B cell (primary cell): Measurements from ENCODE around the gene ATRNL1.

Experiments used
- CTCF ChIP-seq: fragments of 200-600 bp; IDR thresholded peaks from one replicate; pipeline ENCODE4 v1.8.0; 2022; ENCODE audit warnings: antibody characterized with exemption, mild to moderate bottlenecking
- EZH2 ChIP-seq: IDR thresholded peaks from 2 replicates; pipeline ENCODE4 v1.6.1; 2012; ENCODE audit warnings: borderline replicate concordance, low read depth, mild to moderate bottlenecking, moderate library complexity, low read length; ENCODE audit not compliant: insufficient read depth, poor library complexity, severe bottlenecking

GRCh38 chr10:115129752-115130151 lies 36.6 kb downstream of the ATRNL1 start:
- peak; percentile 63 for TF ChIP-seq CTCF
- TF ChIP-seq EZH2, result no peak
